GM19452 (cell line): ENCODE measurements around the gene GLTP.
A peak's percentile ranks its signal among the peaks of the same experiment; 100 is the strongest.

Experiments used
- ATAC-seq: cut with Tn5 transposase; IDR thresholded peaks from one replicate; pipeline ENCODE4 v1.9.1; 2021; ENCODE audit not compliant: unreplicated experiment

Gene GLTP

GRCh38 chr12:109844983-109845823 is 35.1 kb downstream of the GLTP start:
- peak; percentile 86 for ATAC-seq

GRCh38 chr12:109844091-109844490 is 36.2 kb downstream of the GLTP start:
- ATAC-seq = no peak

- no peak for ATAC-seq
Measured at GRCh38 chr12:109842021-109842420, 38.3 kb downstream of the GLTP start.

- no peak for ATAC-seq
Measured at GRCh38 chr12:109841356-109841755, 39.0 kb downstream of the GLTP start.

GRCh38 chr12:109840305-109841074 is 39.9 kb downstream of the GLTP start:
- ATAC-seq = no peak

GRCh38 chr12:109839444-109839843 is 40.9 kb downstream of the GLTP start:
- ATAC-seq = no peak

- ATAC-seq = no peak
Measured at GRCh38 chr12:109836916-109837315, 43.4 kb downstream of the GLTP start.

GRCh38 chr12:109835827-109836226 is 44.5 kb downstream of the GLTP start:
- no peak for ATAC-seq

GRCh38 chr12:109833307-109834189 is 46.8 kb downstream of the GLTP start, which contains the start of gene TRPV4:
Gene TRPV4 (minus strand): TSS chr12:109833398. CDS start chr12:109814796, 18,602 bp downstream.
- no peak for ATAC-seq

- ATAC-seq = no peak
Measured at GRCh38 chr12:109832541-109833306, 47.6 kb downstream of the GLTP start.

GRCh38 chr12:109831929-109832328 is 48.4 kb downstream of the GLTP start:
- no peak for ATAC-seq

GRCh38 chr12:109831365-109831764 is 49.0 kb downstream of the GLTP start:
- no peak for ATAC-seq

- no peak for ATAC-seq
Measured at GRCh38 chr12:109830718-109831117, 49.6 kb downstream of the GLTP start.

GRCh38 chr12:109830267-109830666 is 50.1 kb downstream of the GLTP start:
- ATAC-seq = no peak

GRCh38 chr12:109829667-109830066 is 50.7 kb downstream of the GLTP start:
- ATAC-seq = no peak

GRCh38 chr12:109828754-109829511 is 51.4 kb downstream of the GLTP start:
- no peak for ATAC-seq

GRCh38 chr12:109827566-109828550 is 52.5 kb downstream of the GLTP start:
- ATAC-seq = no peak

- no peak for ATAC-seq
Measured at GRCh38 chr12:109827080-109827479, 53.3 kb downstream of the GLTP start.
